OCI-LY7 (cell line): Measurements from ENCODE around the gene SLC16A2. TPM values are rescaled to one million over a fixed set of nuclear protein-coding genes. Genes with fewer than 3 reads are reported as not detected.
"Not testable (repeated sequence)": the region's sequence is repeated elsewhere in the genome, so short reads cannot be mapped to it uniquely, and the experiment has no call there.

ENCODE experiments used
- BruUV-seq: library from RNA; stranded (reverse); fragments of 400-500 nt; replicated peaks from 2 replicates; lab custom pipeline; 2021; lab: Mats Ljungman, UMichigan
- CTCF ChIA-PET: fragments of 300-600 bp; sonication (Branson Sonifier 250); formaldehyde crosslinking; loops from one replicate; lab custom pipeline; 2022; ENCODE audit warnings: antibody characterized with exemption; ENCODE audit not compliant: unreplicated experiment; lab: Charles Lee
- POLR2A ChIA-PET: fragments of 300-600 bp; sonication (Branson Sonifier 250); formaldehyde crosslinking; loops from one replicate; lab custom pipeline; 2022; ENCODE audit warnings: antibody characterized with exemption; lab: Charles Lee
- DNase-seq: peaks from one replicate; pipeline ENCODE4 v3.0.0-alpha.2; 2015; ENCODE audit warnings: low spot score
- H2AFZ ChIP-seq: fragments of 200-600 bp; sonication (generic), shearing (Covaris generic); 2 replicates; pipeline ENCODE4 v1.6.1; 2014; ENCODE audit warnings: mild to moderate bottlenecking, antibody characterized with exemption, low read length, moderate library complexity
- H3K27ac ChIP-seq: fragments of 200-600 bp; sonication (generic); 2 replicates; pipeline ENCODE4 v1.5.1; 2014; ENCODE audit warnings: mixed run types, low read depth, mild to moderate bottlenecking, moderate library complexity, low read length, inconsistent platforms; ENCODE audit not compliant: poor library complexity, severe bottlenecking
- H3K36me3 ChIP-seq: fragments of 200-600 bp; sonication (generic); 2 replicates; pipeline ENCODE4 v1.6.1; 2014; ENCODE audit warnings: mild to moderate bottlenecking, antibody characterized with exemption, low read length, moderate library complexity, mixed read lengths; ENCODE audit not compliant: insufficient read depth
- H3K4me1 ChIP-seq: fragments of 200-600 bp; sonication (generic); 2 replicates; pipeline ENCODE4 v1.5.1; 2014; ENCODE audit warnings: mild to moderate bottlenecking, low read length; ENCODE audit not compliant: insufficient read depth, poor library complexity, severe bottlenecking
- H3K4me2 ChIP-seq: fragments of 200-600 bp; sonication (generic); 2 replicates; pipeline ENCODE4 v1.6.1; 2014; ENCODE audit warnings: mild to moderate bottlenecking, low read length
- H3K4me3 ChIP-seq: fragments of 200-600 bp; sonication (generic); 2 replicates; pipeline ENCODE4 v1.5.1; 2014; ENCODE audit warnings: mild to moderate bottlenecking, low read depth, low read length; ENCODE audit not compliant: poor library complexity, severe bottlenecking
- H3K79me2 ChIP-seq: fragments of 200-600 bp; sonication (generic); 2 replicates; pipeline ENCODE4 v1.6.1; 2016; ENCODE audit warnings: low read depth, mild to moderate bottlenecking, low read length, moderate library complexity, mixed read lengths; ENCODE audit not compliant: insufficient read depth
- H3K9me2 ChIP-seq: fragments of 200-600 bp; sonication (generic); 2 replicates; pipeline ENCODE4 v1.6.1; 2016; ENCODE audit warnings: mild to moderate bottlenecking, low read length, mixed read lengths; ENCODE audit not compliant: insufficient read depth
- H3K9me3 ChIP-seq: fragments of 200-600 bp; sonication (generic); 2 replicates; pipeline ENCODE4 v1.6.1; 2014; ENCODE audit warnings: mild to moderate bottlenecking, mixed run types, low read length, mixed read lengths
- H4K20me1 ChIP-seq: fragments of 200-600 bp; sonication (generic); 2 replicates; pipeline ENCODE4 v1.6.1; 2014; ENCODE audit warnings: mild to moderate bottlenecking, antibody characterized with exemption, low read length, moderate library complexity, mixed read lengths; ENCODE audit not compliant: insufficient read depth
- CTCF ChIP-seq: fragments of 200-600 bp; sonication (generic); conservative IDR thresholded peaks from 2 replicates; pipeline ENCODE4 v1.5.1; 2014; ENCODE audit warnings: mild to moderate bottlenecking, antibody characterized with exemption, low read length, moderate library complexity, mixed read lengths
- EZH2phosphoT487 ChIP-seq: fragments of 200-600 bp; sonication (generic); IDR thresholded peaks from 2 replicates; pipeline ENCODE4 v1.6.1; 2018; ENCODE audit warnings: low read depth, borderline replicate concordance, mild to moderate bottlenecking, mixed run types, antibody characterized with exemption, low read length, moderate library complexity, mixed read lengths
- intact Hi-C: fragments of 100-400 bp; cut with micrococcal nuclease; formaldehyde crosslinking; loops from one replicate; pipeline ENCODE4 v1.10.0; 2022; ENCODE audit not compliant: unreplicated experiment
- total RNA-seq, 2 experiments: library from RNA; depleted of rRNA in 1 of 2; stranded (reverse); fragments of >200 nt in 1 of 2; shearing (Covaris generic) in 1 of 2; gene quantifications; 2 replicates each; pipeline ENCODE4 v1.2.3, GENCODE V29; 2014 to 2022

SLC16A2 gene
- total RNA-seq, 2 experiments from 2014 or later, result not detected

GRCh38 chrX:74514384-74514783 is 93.1 kb downstream of the SLC16A2 start:
- Histone ChIP-seq H3K4me3 (no peak overlapping the region), H3K9me3 (no peaks in the 10 kb centered on the region), H4K20me1 (no peaks in the 10 kb centered on the region), H2AFZ (no peak overlapping the region), H3K9me2 (no peaks in the 10 kb centered on the region), H3K79me2 (no peaks in the 10 kb centered on the region), H3K27ac (no peak overlapping the region), H3K36me3 (no peaks in the 10 kb centered on the region), H3K4me2 (no peak overlapping the region), H3K4me1 (no peaks in the 10 kb centered on the region)
- DNase-seq, result no peak
- BruUV-seq, result no TSS peak
- POLR2A ChIA-PET, result no interaction called here
- intact Hi-C loops, result no loop called here
- CTCF ChIA-PET, result no interaction called here
- TF ChIP-seq EZH2phosphoT487 (no peak), CTCF (no peak)

GRCh38 chrX:74515356-74515755 is 94.1 kb downstream of the SLC16A2 start:
- no peaks in the 10 kb centered on the region for H3K4me1 ChIP-seq
- H3K9me2 ChIP-seq, result no peaks in the 10 kb centered on the region
- no peak for TF ChIP-seq CTCF
- TF ChIP-seq EZH2phosphoT487, result no peak
- no peaks in the 10 kb centered on the region for H3K79me2 ChIP-seq
- H3K9me3 ChIP-seq, result no peaks in the 10 kb centered on the region
- CTCF ChIA-PET, result no interaction called here
- no peaks in the 10 kb centered on the region for H3K36me3 ChIP-seq
- no TSS peak for BruUV-seq
- H4K20me1 ChIP-seq, result no peaks in the 10 kb centered on the region
- H3K4me3 ChIP-seq, result no peak overlapping the region
- intact Hi-C loops, result no loop called here
- no peak overlapping the region for H3K27ac ChIP-seq
- DNase-seq, result no peak
- POLR2A ChIA-PET, result no interaction called here
- no peak overlapping the region for H2AFZ ChIP-seq
- no peak overlapping the region for H3K4me2 ChIP-seq

GRCh38 chrX:74516013-74516412 is 94.7 kb downstream of the SLC16A2 start:
- H3K9me2 ChIP-seq, H3K4me3 ChIP-seq, DNase-seq, H3K36me3 ChIP-seq, H4K20me1 ChIP-seq, H3K4me2 ChIP-seq, POLR2A ChIA-PET, CTCF ChIA-PET, H3K27ac ChIP-seq, H3K79me2 ChIP-seq, H2AFZ ChIP-seq, H3K9me3 ChIP-seq, intact Hi-C loops, BruUV-seq, H3K4me1 ChIP-seq: not testable (repeated sequence)
